Measurements from ENCODE around the gene TMEM232.

The TMEM232 gene

DNA sequence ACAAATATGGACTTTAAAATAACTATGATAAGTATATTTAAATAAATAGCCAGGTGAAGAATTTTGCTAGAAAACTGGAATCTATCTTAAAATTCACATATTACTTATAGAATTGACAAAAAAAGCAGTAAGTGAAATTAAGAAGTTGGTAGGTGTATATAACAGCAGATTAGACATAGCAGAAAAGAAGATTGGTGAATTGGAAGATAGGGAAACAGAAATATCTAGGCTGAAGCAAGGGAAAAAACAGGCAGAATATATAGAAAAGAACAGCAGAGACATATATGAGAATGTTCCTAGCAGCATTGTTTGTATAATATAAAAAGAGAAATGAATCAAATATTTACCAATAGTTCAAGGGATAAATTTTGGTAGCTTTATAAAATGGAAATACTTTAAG lies 294.9 kb downstream of the TMEM232 start:
- no peak overlapping the region for H3K4me3 ChIP-seq (ENCODE audit: low read length in 2 of 2)
- no peak overlapping the region for H3K9ac ChIP-seq (ENCODE audit: low read depth, low read length, poor library complexity)
- no peak overlapping the region for H3K4me2 ChIP-seq (ENCODE audit: insufficient read depth, low read length, poor library complexity, severe bottlenecking)
- no peak overlapping the region for H3K18ac ChIP-seq (ENCODE audit: low read length)
- no peak overlapping the region for H3K4ac ChIP-seq (ENCODE audit: low read length)
- no peak overlapping the region for H2AFZ ChIP-seq (ENCODE audit: low read length)
- H2AK5ac ChIP-seq (ENCODE audit: low read depth, low read length), result no peak overlapping the region
- no peak for DNase-seq (ENCODE audit: low spot score)
- no peaks in the 10 kb centered on the region for H3K79me1 ChIP-seq (ENCODE audit: low read depth, low read length)
- H3K9me3 ChIP-seq (replicated peaks in 1 of 2; ENCODE audit: control insufficient read depth in 2 of 2, insufficient read depth in 1 of 2, low read depth in 1 of 2, low read length in 2 of 2), result peaks cover 2 to 20% of the 10 kb centered on the region in 2 donors
- H3K36me3 ChIP-seq (replicated peaks in 1 of 2; ENCODE audit: control insufficient read depth in 2 of 2, insufficient read depth in 2 of 2, low read length in 2 of 2), result no peaks in the 10 kb centered on the region
- no peak overlapping the region for H2BK12ac ChIP-seq (ENCODE audit: low read length)
- no peak overlapping the region for H2BK15ac ChIP-seq (ENCODE audit: low read length)
- H3K27me3 ChIP-seq (ENCODE audit: control insufficient read depth in 3 of 3, insufficient read depth in 3 of 3, low read depth in 1 of 3, low read length in 3 of 3), result no peaks in the 10 kb centered on the region
- H3K4me1 ChIP-seq (ENCODE audit: control insufficient read depth in 2 of 2, insufficient read depth in 1 of 2, low read depth in 1 of 2, low read length in 2 of 2), result no peaks in the 10 kb centered on the region
- H3K27ac ChIP-seq (replicated peaks; ENCODE audit: low read length), result no peak overlapping the region
- no peak overlapping the region for H4K8ac ChIP-seq (ENCODE audit: low read depth, low read length)
- no peak overlapping the region for H4K91ac ChIP-seq (ENCODE audit: low read depth, low read length, poor library complexity)
- no peak overlapping the region for H3K23ac ChIP-seq (ENCODE audit: low read depth, low read length, poor library complexity)
- no peak overlapping the region for H2BK120ac ChIP-seq (ENCODE audit: low read depth, low read length)
- no peak overlapping the region for H3K14ac ChIP-seq (ENCODE audit: low read length)
- no peak overlapping the region for H2BK5ac ChIP-seq (ENCODE audit: low read length)

DNA sequence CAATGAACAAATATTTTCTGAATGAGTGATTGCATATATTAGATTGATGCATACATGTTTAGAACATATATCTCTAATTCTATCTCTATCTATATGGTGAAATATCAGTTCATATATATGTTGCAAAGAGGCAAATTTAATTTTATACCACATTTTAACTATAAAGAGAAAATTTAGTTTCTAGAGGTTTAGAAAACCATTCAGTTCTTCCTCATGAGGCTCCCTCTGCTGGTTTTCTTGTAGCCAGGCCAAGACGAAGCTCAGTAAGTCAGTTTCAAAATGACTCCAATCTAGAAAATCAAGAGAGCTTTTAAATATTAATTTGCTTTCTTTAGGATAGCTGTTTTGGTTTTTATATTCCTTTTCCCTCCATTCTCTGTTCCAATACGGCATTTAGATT lies 312.1 kb downstream of the TMEM232 start:
- DNase-seq (ENCODE audit: low spot score), result no peak
- Histone ChIP-seq H2BK15ac (ENCODE audit: low read length) (no peak overlapping the region), H4K91ac (ENCODE audit: low read depth, low read length, poor library complexity) (no peak overlapping the region), H3K9ac (ENCODE audit: low read depth, low read length, poor library complexity) (no peak overlapping the region), H2AFZ (ENCODE audit: low read length) (no peak overlapping the region), H2BK12ac (ENCODE audit: low read length) (no peak overlapping the region), H3K36me3 (replicated peaks in 1 of 2; ENCODE audit: control insufficient read depth in 2 of 2, insufficient read depth in 2 of 2, low read length in 2 of 2) (no peaks in the 10 kb centered on the region), H3K23ac (ENCODE audit: low read depth, low read length, poor library complexity) (no peak overlapping the region), H3K27ac (replicated peaks; ENCODE audit: low read length) (no peak overlapping the region), H4K8ac (ENCODE audit: low read depth, low read length) (no peak overlapping the region), H3K4me3 (ENCODE audit: low read length in 2 of 2) (no peak overlapping the region), H2AK5ac (ENCODE audit: low read depth, low read length) (no peak overlapping the region), H3K4ac (ENCODE audit: low read length) (no peak overlapping the region), H3K14ac (ENCODE audit: low read length) (no peak overlapping the region), H3K4me1 (ENCODE audit: control insufficient read depth in 2 of 2, insufficient read depth in 1 of 2, low read depth in 1 of 2, low read length in 2 of 2) (peaks cover 0 to 2% of the 10 kb centered on the region in 2 donors), H3K18ac (ENCODE audit: low read length) (no peak overlapping the region), H3K4me2 (ENCODE audit: insufficient read depth, low read length, poor library complexity, severe bottlenecking) (no peak overlapping the region), H3K9me3 (replicated peaks in 1 of 2; ENCODE audit: control insufficient read depth in 2 of 2, insufficient read depth in 1 of 2, low read depth in 1 of 2, low read length in 2 of 2) (no peaks in the 10 kb centered on the region), H2BK5ac (ENCODE audit: low read length) (no peak overlapping the region), H3K27me3 (ENCODE audit: control insufficient read depth in 3 of 3, insufficient read depth in 3 of 3, low read depth in 1 of 3, low read length in 3 of 3) (no peaks in the 10 kb centered on the region), H3K79me1 (ENCODE audit: low read depth, low read length) (no peaks in the 10 kb centered on the region), H2BK120ac (ENCODE audit: low read depth, low read length) (no peak overlapping the region)
- no CpG with 5 or more reads among the region's 2 CpGs for WGBS, 2 donors (ENCODE audit: extremely low coverage in 2 of 2, insufficient read length in 2 of 2, insufficient replicate concordance in 1 of 2)

DNA sequence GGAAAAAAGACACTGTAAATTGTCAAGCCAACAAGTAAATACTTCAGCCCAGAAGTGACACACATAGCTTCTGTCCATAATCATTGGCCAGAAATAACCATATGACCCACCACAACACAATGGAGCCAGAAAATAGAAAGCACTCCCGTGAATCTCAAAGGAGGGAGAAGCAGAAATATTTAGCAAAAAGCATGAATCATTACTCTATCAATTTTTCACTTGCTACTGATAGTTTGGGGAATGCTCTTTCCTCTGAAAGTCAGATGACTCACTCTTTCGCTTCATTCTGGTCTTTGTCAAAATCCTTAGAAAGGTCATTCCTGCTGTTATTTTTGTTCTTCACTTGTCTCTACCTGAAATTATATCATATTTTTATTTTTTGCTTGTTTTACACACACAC lies 312.6 kb downstream of the TMEM232 start:
- no peak overlapping the region for H2AK5ac ChIP-seq (ENCODE audit: low read depth, low read length)
- no peak overlapping the region for H4K91ac ChIP-seq (ENCODE audit: low read depth, low read length, poor library complexity)
- H3K18ac ChIP-seq (ENCODE audit: low read length), result no peak overlapping the region
- no peak overlapping the region for H2AFZ ChIP-seq (ENCODE audit: low read length)
- H3K23ac ChIP-seq (ENCODE audit: low read depth, low read length, poor library complexity), result no peak overlapping the region
- no peak overlapping the region for H3K27ac ChIP-seq (replicated peaks; ENCODE audit: low read length)
- H2BK120ac ChIP-seq (ENCODE audit: low read depth, low read length), result no peak overlapping the region
- H4K8ac ChIP-seq (ENCODE audit: low read depth, low read length), result no peak overlapping the region
- no peak overlapping the region for H2BK15ac ChIP-seq (ENCODE audit: low read length)
- no peak overlapping the region for H2BK5ac ChIP-seq (ENCODE audit: low read length)
- no peak overlapping the region for H3K4me2 ChIP-seq (ENCODE audit: insufficient read depth, low read length, poor library complexity, severe bottlenecking)
- H3K4ac ChIP-seq (ENCODE audit: low read length), result no peak overlapping the region
- H2BK12ac ChIP-seq (ENCODE audit: low read length), result no peak overlapping the region
- H3K9ac ChIP-seq (ENCODE audit: low read depth, low read length, poor library complexity), result no peak overlapping the region
- no peaks in the 10 kb centered on the region for H3K27me3 ChIP-seq (ENCODE audit: control insufficient read depth in 3 of 3, insufficient read depth in 3 of 3, low read depth in 1 of 3, low read length in 3 of 3)
- DNase-seq (ENCODE audit: low spot score), result no peak
- no CpG with 5 or more reads among the region's 2 CpGs for WGBS, 2 donors (ENCODE audit: extremely low coverage in 2 of 2, insufficient read length in 2 of 2, insufficient replicate concordance in 1 of 2)
- no peaks in the 10 kb centered on the region for H3K79me1 ChIP-seq (ENCODE audit: low read depth, low read length)
- H3K4me1 ChIP-seq (ENCODE audit: control insufficient read depth in 2 of 2, insufficient read depth in 1 of 2, low read depth in 1 of 2, low read length in 2 of 2), result peaks cover 0 to 2% of the 10 kb centered on the region in 2 donors
- H3K9me3 ChIP-seq (replicated peaks in 1 of 2; ENCODE audit: control insufficient read depth in 2 of 2, insufficient read depth in 1 of 2, low read depth in 1 of 2, low read length in 2 of 2), result no peaks in the 10 kb centered on the region
- H3K36me3 ChIP-seq (replicated peaks in 1 of 2; ENCODE audit: control insufficient read depth in 2 of 2, insufficient read depth in 2 of 2, low read length in 2 of 2), result no peaks in the 10 kb centered on the region
- no peak overlapping the region for H3K14ac ChIP-seq (ENCODE audit: low read length)
- H3K4me3 ChIP-seq (ENCODE audit: low read length in 2 of 2), result no peak overlapping the region

- Histone ChIP-seq H4K8ac (ENCODE audit: low read depth, low read length) (no peak overlapping the region), H3K9me3 (replicated peaks in 1 of 2; ENCODE audit: control insufficient read depth in 2 of 2, insufficient read depth in 1 of 2, low read depth in 1 of 2, low read length in 2 of 2) (no peaks in the 10 kb centered on the region), H2BK5ac (ENCODE audit: low read length) (no peak overlapping the region), H2AK5ac (ENCODE audit: low read depth, low read length) (no peak overlapping the region), H3K27ac (replicated peaks; ENCODE audit: low read length) (no peak overlapping the region), H3K4me2 (ENCODE audit: insufficient read depth, low read length, poor library complexity, severe bottlenecking) (no peak overlapping the region), H3K4me1 (ENCODE audit: control insufficient read depth in 2 of 2, insufficient read depth in 1 of 2, low read depth in 1 of 2, low read length in 2 of 2) (peaks cover 0 to 4% of the 10 kb centered on the region in 2 donors), H4K91ac (ENCODE audit: low read depth, low read length, poor library complexity) (no peak overlapping the region), H3K18ac (ENCODE audit: low read length) (no peak overlapping the region), H2BK12ac (ENCODE audit: low read length) (no peak overlapping the region), H3K4ac (ENCODE audit: low read length) (no peak overlapping the region), H3K4me3 (ENCODE audit: low read length in 2 of 2) (no peak overlapping the region), H3K14ac (ENCODE audit: low read length) (no peak overlapping the region), H3K79me1 (ENCODE audit: low read depth, low read length) (no peaks in the 10 kb centered on the region), H2BK15ac (ENCODE audit: low read length) (no peak overlapping the region), H3K36me3 (replicated peaks in 1 of 2; ENCODE audit: control insufficient read depth in 2 of 2, insufficient read depth in 2 of 2, low read length in 2 of 2) (no peaks in the 10 kb centered on the region), H3K27me3 (ENCODE audit: control insufficient read depth in 3 of 3, insufficient read depth in 3 of 3, low read depth in 1 of 3, low read length in 3 of 3) (no peaks in the 10 kb centered on the region), H3K9ac (ENCODE audit: low read depth, low read length, poor library complexity) (no peak overlapping the region), H2AFZ (ENCODE audit: low read length) (no peak overlapping the region), H2BK120ac (ENCODE audit: low read depth, low read length) (no peak overlapping the region), H3K23ac (ENCODE audit: low read depth, low read length, poor library complexity) (no peak overlapping the region)
- DNase-seq (ENCODE audit: low spot score), result no peak
- no CpG with 5 or more reads among the region's 3 CpGs for WGBS, 2 donors (ENCODE audit: extremely low coverage in 2 of 2, insufficient read length in 2 of 2, insufficient replicate concordance in 1 of 2)
These were observed 316.9 kb downstream of the TMEM232 start for GRCh38 chr5:110409571-110409970.
